LHCN-M2 (cell line): ENCODE data around the gene KIR2DL1. TPM values are rescaled to one million over a fixed set of nuclear protein-coding genes. Genes with fewer than 3 reads are reported as not detected.
"Not testable (repeated sequence)": the region's sequence is repeated elsewhere in the genome, so short reads cannot be mapped to it uniquely, and the experiment has no call there.

Experiments
- DNase-seq: peaks from one replicate; pipeline ENCODE4 v3.0.0-alpha.2; 2012; ENCODE audit warnings: low read depth
- total RNA-seq: library from RNA; depleted of rRNA; stranded (reverse); fragments of >200 nt; gene quantifications from 2 replicates; pipeline ENCODE4 v1.2.3, GENCODE V29; 2014; rRNA removed

The KIR2DL1 gene
- total RNA-seq, 1 experiment from 2014 or later, result not detected

- no peak for DNase-seq
Observed at GRCh38 chr19:54817670-54818536, 48.3 kb downstream of the KIR2DL1 start.

- not testable (repeated sequence) for DNase-seq
Observed at GRCh38 chr19:54824416-54824815, 54.8 kb downstream of the KIR2DL1 start.

- not testable (repeated sequence) for DNase-seq
Observed at GRCh38 chr19:54825326-54825725, 55.7 kb downstream of the KIR2DL1 start.

- not testable (repeated sequence) for DNase-seq
Observed at GRCh38 chr19:54828064-54828463, 58.5 kb downstream of the KIR2DL1 start.

GRCh38 chr19:54832496-54832895 lies 62.9 kb downstream of the KIR2DL1 start, which contains the start of gene KIR2DS4:
TSS of gene KIR2DS4 (plus strand) at chr19:54832676.
- not testable (repeated sequence) for DNase-seq

Other genes starting within 250 kb of the KIR2DL1 start
- gene LILRA2, start 196.0 kb upstream of the KIR2DL1 start, total RNA-seq, result not detected in 2 replicates
- gene LILRA1, start 176.2 kb upstream of the KIR2DL1 start, total RNA-seq, result not detected in 2 replicates
- not detected in 2 replicates for gene LILRB1, start 139.3 kb upstream of the KIR2DL1 start, total RNA-seq
- not detected in 2 replicates for gene LILRB4, start 106.8 kb upstream of the KIR2DL1 start, total RNA-seq
- gene KIR3DL3, start 45.4 kb upstream of the KIR2DL1 start, total RNA-seq, result not detected in 2 replicates
- gene KIR2DL3, start 31.3 kb upstream of the KIR2DL1 start, total RNA-seq, result not detected in 2 replicates
- not detected in 2 replicates for gene KIR2DL4, start 33.8 kb downstream of the KIR2DL1 start, total RNA-seq
- not detected in 2 replicates for gene KIR3DL1, start 46.7 kb downstream of the KIR2DL1 start, total RNA-seq
- gene KIR2DS4, start 62.9 kb downstream of the KIR2DL1 start, total RNA-seq, result not detected in 2 replicates
- gene KIR3DL2, start 80.7 kb downstream of the KIR2DL1 start, total RNA-seq, result not detected in 2 replicates
- not detected in 2 replicates for gene FCAR, start 104.4 kb downstream of the KIR2DL1 start, total RNA-seq
- gene NCR1, start 136.4 kb downstream of the KIR2DL1 start, total RNA-seq, result not detected in 2 replicates
- gene NLRP7, start 177.7 kb downstream of the KIR2DL1 start, total RNA-seq, result not detected in 2 replicates
- not detected in 2 replicates for gene NLRP2, start 196.6 kb downstream of the KIR2DL1 start, total RNA-seq